Measurements from ENCODE around the gene RNF183. TPM values are rescaled to one million over a fixed set of nuclear protein-coding genes. Genes with fewer than 3 reads are reported as not detected.

Gene RNF183
- total and polyA plus RNA-seq, 8 donors: 0.43 to 5.6 (median 1.5) TPM; not detected in 2

GRCh38 chr9:113317777-113318176, 14.6 kb upstream of the RNF183 start:
- TF ChIP-seq CTCF (IDR thresholded peaks at IDR 0.05) (peak in 3 of 7 experiments; percentile 5 to 13 (median 8)), POLR2A (IDR thresholded peaks at IDR 0.05) (no peak)
- WGBS, 5 donors: 64 to 75% (median 66%) methylated on average over 2 of the region's 2 CpGs
- H3K36me3 ChIP-seq: peaks cover 0 to 63% (median 37%) of the 10 kb centered on the region in 4 donors
- H3K4me1 ChIP-seq: no peaks in the 10 kb centered on the region
- no peak overlapping the region for H3K27ac ChIP-seq
- no peak for DNase-seq
- no peaks in the 10 kb centered on the region for H3K9me3 ChIP-seq
- no peaks in the 10 kb centered on the region for H3K27me3 ChIP-seq
- H3K4me3 ChIP-seq: no peak overlapping the region
- intact Hi-C loops (cut with DNase I; ENCODE audit: low total_unique reads): no loop called here

- intact Hi-C loops (cut with DNase I; ENCODE audit: low total_unique reads): no loop called here
- no peaks in the 10 kb centered on the region for H3K9me3 ChIP-seq
- H3K27me3 ChIP-seq: no peaks in the 10 kb centered on the region
- DNase-seq: no peak
- TF ChIP-seq EP300 (IDR thresholded peaks at IDR 0.05): no peak
- no peak for TF ChIP-seq POLR2AphosphoS5 (IDR thresholded peaks at IDR 0.05)
- TF ChIP-seq CTCF (IDR thresholded peaks at IDR 0.05): no peak
- no peak for TF ChIP-seq POLR2A (IDR thresholded peaks at IDR 0.05)
- no peaks in the 10 kb centered on the region for H3K4me1 ChIP-seq
- H3K36me3 ChIP-seq: peaks cover 0 to 51% (median 30%) of the 10 kb centered on the region in 4 donors
- WGBS, 5 donors: 92 to 99% (median 93%) methylated on average over 4 of the region's 4 CpGs
- H3K27ac ChIP-seq: no peak overlapping the region
- no peak overlapping the region for H3K4me3 ChIP-seq
Measured at GRCh38 chr9:113316030-113316429, 12.9 kb upstream of the RNF183 start.

GRCh38 chr9:113315231-113315630, 12.1 kb upstream of the RNF183 start:
- no peak overlapping the region for H3K27ac ChIP-seq
- peaks cover 0 to 45% (median 23%) of the 10 kb centered on the region in 4 donors for H3K36me3 ChIP-seq
- DNase-seq: no peak
- H3K9me3 ChIP-seq: no peaks in the 10 kb centered on the region
- intact Hi-C loops (cut with DNase I; ENCODE audit: low total_unique reads): no loop called here
- TF ChIP-seq POLR2A (IDR thresholded peaks at IDR 0.05): no peak
- TF ChIP-seq CTCF (IDR thresholded peaks at IDR 0.05): no peak
- TF ChIP-seq EP300 (IDR thresholded peaks at IDR 0.05): no peak
- no peak for TF ChIP-seq POLR2AphosphoS5 (IDR thresholded peaks at IDR 0.05)
- H3K4me1 ChIP-seq: no peaks in the 10 kb centered on the region
- H3K27me3 ChIP-seq: no peaks in the 10 kb centered on the region
- no peak overlapping the region for H3K4me3 ChIP-seq

GRCh38 chr9:113313261-113313660, 10.1 kb upstream of the RNF183 start:
- DNase-seq: no peak
- H3K36me3 ChIP-seq: peaks cover 0 to 25% (median 7%) of the 10 kb centered on the region in 4 donors
- no peak for TF ChIP-seq CTCF (IDR thresholded peaks at IDR 0.05)
- TF ChIP-seq POLR2A (IDR thresholded peaks at IDR 0.05): no peak
- no peak for TF ChIP-seq POLR2AphosphoS5 (IDR thresholded peaks at IDR 0.05)
- TF ChIP-seq EP300 (IDR thresholded peaks at IDR 0.05): no peak
- no peak overlapping the region for H3K27ac ChIP-seq
- no peaks in the 10 kb centered on the region for H3K4me1 ChIP-seq
- no peak overlapping the region for H3K4me3 ChIP-seq
- no peaks in the 10 kb centered on the region for H3K27me3 ChIP-seq
- intact Hi-C loops (cut with DNase I; ENCODE audit: low total_unique reads): no loop called here
- WGBS, 5 donors: 71 to 82% (median 77%) methylated on average over 5 of the region's 5 CpGs
- no peaks in the 10 kb centered on the region for H3K9me3 ChIP-seq

Data from stomach (tissue), 9 donors.